HepG2 (cell line): Measurements from ENCODE around the gene APC2. TPM values are rescaled to one million over a fixed set of nuclear protein-coding genes. Genes with fewer than 3 reads are reported as not detected.

Experiments used
- ATF3 ChIP-seq: sonication (generic); formaldehyde crosslinking; IDR thresholded peaks from 2 replicates; pipeline ENCODE4 v1.4.0; 2020; ENCODE audit warnings: missing genetic modification reagents
- CAMTA2 ChIP-seq: sonication (generic); formaldehyde crosslinking; IDR thresholded peaks from 2 replicates; pipeline ENCODE4 v1.4.0; 2020; ENCODE audit warnings: mild to moderate bottlenecking, missing genetic modification reagents, borderline replicate concordance
- CENPT ChIP-seq: sonication (generic); formaldehyde crosslinking; IDR thresholded peaks from 2 replicates; pipeline ENCODE4 v1.8.0; 2022; ENCODE audit warnings: low read depth, mild to moderate bottlenecking, moderate library complexity, missing genetic modification reagents
- DRAP1 ChIP-seq: IDR thresholded peaks from 2 replicates; pipeline ENCODE4 v1.6.1; 2016; ENCODE audit warnings: missing genetic modification reagents, missing compliant biosample characterization
- GATAD2A ChIP-seq: IDR thresholded peaks from 2 replicates; pipeline ENCODE4 v1.6.1; 2016
- HES4 ChIP-seq: sonication (generic); formaldehyde crosslinking; IDR thresholded peaks from 2 replicates; pipeline ENCODE4 v1.9.0; 2021; ENCODE audit warnings: mild to moderate bottlenecking, missing genetic modification reagents, borderline replicate concordance
- HNRNPUL1 ChIP-seq: fragments of 200-400 bp; formaldehyde crosslinking; IDR thresholded peaks from 2 replicates; pipeline ENCODE4 v1.6.1; 2017; ENCODE audit warnings: low read depth, mild to moderate bottlenecking, low read length, moderate library complexity
- KDM5A ChIP-seq: fragments of 200-600 bp; sonication (generic); IDR thresholded peaks from 2 replicates; pipeline ENCODE4 v1.7.0; 2018; ENCODE audit warnings: antibody characterized with exemption, mild to moderate bottlenecking, low read length, borderline replicate concordance
- MTA3 ChIP-seq: sonication (generic); formaldehyde crosslinking; IDR thresholded peaks from 2 replicates; pipeline ENCODE4 v1.4.0; 2020; ENCODE audit warnings: missing genetic modification reagents
- MTERF4 ChIP-seq: sonication (generic); formaldehyde crosslinking; IDR thresholded peaks from 2 replicates; pipeline ENCODE4 v1.8.0; 2023; ENCODE audit warnings: mild to moderate bottlenecking, missing genetic modification reagents
- NFATC3 ChIP-seq: sonication (generic); formaldehyde crosslinking; IDR thresholded peaks from 2 replicates; pipeline ENCODE4 v1.5.1; 2020; ENCODE audit warnings: mild to moderate bottlenecking, missing genetic modification reagents
- NFYB ChIP-seq: sonication (generic); formaldehyde crosslinking; IDR thresholded peaks from 2 replicates; pipeline ENCODE4 v1.4.0; 2020; ENCODE audit warnings: missing genetic modification reagents
- PCBP1 ChIP-seq: fragments of 200-400 bp; formaldehyde crosslinking; IDR thresholded peaks from 2 replicates; pipeline ENCODE4 v1.6.1; 2017; ENCODE audit warnings: mild to moderate bottlenecking, low read depth, low read length, borderline replicate concordance
- RARG ChIP-seq: sonication (generic); formaldehyde crosslinking; IDR thresholded peaks from 2 replicates; pipeline ENCODE4 v1.4.0; 2020; ENCODE audit warnings: low read depth, mild to moderate bottlenecking, missing genetic modification reagents
- RCOR2 ChIP-seq: IDR thresholded peaks from 2 replicates; pipeline ENCODE4 v1.6.1; 2016; ENCODE audit warnings: missing biosample characterization, missing genetic modification reagents
- SP2 ChIP-seq: sonication (generic); formaldehyde crosslinking; IDR thresholded peaks from 2 replicates; pipeline ENCODE4 v1.5.1; 2020; ENCODE audit warnings: mild to moderate bottlenecking, missing genetic modification reagents
- SRSF1 ChIP-seq: fragments of 200-400 bp; formaldehyde crosslinking; optimal IDR thresholded peaks from 2 replicates; pipeline ENCODE3; 2017; ENCODE audit warnings: mild to moderate bottlenecking, low read depth, low read length, moderate library complexity
- XBP1 ChIP-seq: sonication (generic); formaldehyde crosslinking; IDR thresholded peaks from 2 replicates; pipeline ENCODE4 v1.5.0; 2020; ENCODE audit warnings: missing genetic modification reagents
- ZBTB7A ChIP-seq: sonication (generic); formaldehyde crosslinking; IDR thresholded peaks from 2 replicates; pipeline ENCODE4 v1.8.0; 2022; ENCODE audit warnings: mild to moderate bottlenecking, missing genetic modification reagents
- ZFX ChIP-seq: sonication (generic); formaldehyde crosslinking; IDR thresholded peaks from 2 replicates; pipeline ENCODE4 v1.4.0; 2020; ENCODE audit warnings: mild to moderate bottlenecking, low read depth, missing genetic modification reagents, moderate library complexity
- ZNF160 ChIP-seq: sonication (generic); formaldehyde crosslinking; IDR thresholded peaks from 2 replicates; pipeline ENCODE4 v1.8.0; 2022; ENCODE audit warnings: mild to moderate bottlenecking, inconsistent platforms, missing genetic modification reagents
- ZNF235 ChIP-seq: sonication (generic); formaldehyde crosslinking; IDR thresholded peaks from 2 replicates; pipeline ENCODE4 v1.8.1; 2023; ENCODE audit warnings: mild to moderate bottlenecking, missing genetic modification reagents, borderline replicate concordance
- ZNF354B ChIP-seq: sonication (generic); formaldehyde crosslinking; IDR thresholded peaks from 2 replicates; pipeline ENCODE4 v1.8.0; 2022; ENCODE audit warnings: mild to moderate bottlenecking, missing genetic modification reagents
- ZNF547 ChIP-seq: sonication (generic); formaldehyde crosslinking; IDR thresholded peaks from 2 replicates; pipeline ENCODE4 v1.5.1; 2020; ENCODE audit warnings: mild to moderate bottlenecking, missing genetic modification reagents
- ZNF781 ChIP-seq: sonication (generic); formaldehyde crosslinking; IDR thresholded peaks from 2 replicates; pipeline ENCODE4 v1.5.1; 2020; ENCODE audit warnings: borderline replicate concordance, mild to moderate bottlenecking, missing genetic modification reagents; ENCODE audit errors: not compliant biosample characterization
- polyA plus RNA-seq, 8 experiments: library from polyadenylated mRNA; depleted of rRNA in 3 of 8; stranded (reverse) in 7 of 8; unstranded in 1 of 8; fragments of >200 nt; fragmentation: Illumina TruSeq in 4 of 8; extraction: Trizol in 4 of 8; gene quantifications; 2 replicates each; pipeline versions ENCODE4 v1.2.1 to v1.2.3, GENCODE V29; 2011 to 2016; ENCODE audit warnings: low read depth in 4 of 8, missing spikeins in 1 of 8, mixed read lengths in 1 of 8; ENCODE audit not compliant: insufficient read depth in 1 of 8
- total RNA-seq, 5 experiments: library from RNA; depleted of rRNA; stranded (reverse); fragments of >200 nt; fragmentation: Illumina TruSeq; extraction: Trizol; gene quantifications; 2 replicates each; pipeline ENCODE4 v1.2.3, GENCODE V29; 2016; ENCODE audit warnings: low read depth in 1 of 5
- TF ChIP-seq, protein P1 (sequence below): fragments of 450-650 bp; IDR thresholded peaks from 2 replicates; pipeline ENCODE4 v1.6.1; 2016
- TF ChIP-seq, protein P2 (sequence below): sonication (generic); formaldehyde crosslinking; IDR thresholded peaks from 2 replicates; pipeline ENCODE4 v1.4.0; 2020; ENCODE audit warnings: mild to moderate bottlenecking, missing genetic modification reagents
- TF ChIP-seq, protein P3 (sequence below): sonication (generic); formaldehyde crosslinking; IDR thresholded peaks from 2 replicates; pipeline ENCODE4 v1.4.0; 2020; ENCODE audit warnings: missing genetic modification reagents

APC2 gene
- total and polyA plus RNA-seq, 2 of the 13 experiments (the other 11 are each of a cell fraction or from before 2014, with no cell fraction given): 0.08 to 0.22 TPM

DNA sequence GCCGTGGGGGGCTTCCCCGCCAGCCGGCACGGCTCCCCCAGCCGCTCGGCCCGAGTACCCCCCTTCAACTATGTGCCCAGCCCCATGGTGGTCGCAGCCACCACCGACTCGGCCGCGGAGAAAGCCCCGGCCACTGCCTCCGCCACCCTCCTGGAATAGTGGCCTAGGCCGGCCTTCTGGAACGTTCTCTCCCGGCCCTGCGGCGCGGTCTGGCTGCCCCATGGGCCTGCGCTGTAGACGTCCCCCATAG is 20.1 kb downstream of the APC2 start (continued):
- TF ChIP-seq, protein P1, sequence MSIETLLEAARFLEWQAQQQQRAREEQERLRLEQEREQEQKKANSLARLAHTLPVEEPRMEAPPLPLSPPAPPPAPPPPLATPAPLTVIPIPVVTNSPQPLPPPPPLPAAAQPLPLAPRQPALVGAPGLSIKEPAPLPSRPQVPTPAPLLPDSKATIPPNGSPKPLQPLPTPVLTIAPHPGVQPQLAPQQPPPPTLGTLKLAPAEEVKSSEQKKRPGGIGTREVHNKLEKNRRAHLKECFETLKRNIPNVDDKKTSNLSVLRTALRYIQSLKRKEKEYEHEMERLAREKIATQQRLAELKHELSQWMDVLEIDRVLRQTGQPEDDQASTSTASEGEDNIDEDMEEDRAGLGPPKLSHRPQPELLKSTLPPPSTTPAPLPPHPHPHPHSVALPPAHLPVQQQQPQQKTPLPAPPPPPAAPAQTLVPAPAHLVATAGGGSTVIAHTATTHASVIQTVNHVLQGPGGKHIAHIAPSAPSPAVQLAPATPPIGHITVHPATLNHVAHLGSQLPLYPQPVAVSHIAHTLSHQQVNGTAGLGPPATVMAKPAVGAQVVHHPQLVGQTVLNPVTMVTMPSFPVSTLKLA: no peak
- TF ChIP-seq ZNF354B (CRISPR knock-in tag) (no peak), MTERF4 (peak; percentile 43; the same call in 1 of the 2 replicates), PCBP1 (peak; percentile 51; the same call in 1 of the 2 replicates), DRAP1 (CRISPR knock-in tag) (no peak), NFATC3 (CRISPR knock-in tag) (no peak), RARG (no peak), HES4 (CRISPR knock-in tag) (no peak), KDM5A (no peak), ZNF547 (no peak), MTA3 (CRISPR knock-in tag) (no peak), ZNF781 (CRISPR knock-in tag) (no peak), ZBTB7A (CRISPR knock-in tag) (no peak), ZFX (no peak), ZNF235 (CRISPR knock-in tag) (no peak), ZNF160 (CRISPR knock-in tag) (no peak), ATF3 (CRISPR knock-in tag) (no peak), NFYB (CRISPR knock-in tag) (no peak), SRSF1 (no peak), RCOR2 (CRISPR knock-in tag) (no peak), CENPT (CRISPR knock-in tag) (no peak), HNRNPUL1 (no peak), XBP1 (CRISPR knock-in tag) (no peak), SP2 (no peak), GATAD2A (CRISPR knock-in tag) (no peak), CAMTA2 (no peak)
- TF ChIP-seq, protein P2, sequence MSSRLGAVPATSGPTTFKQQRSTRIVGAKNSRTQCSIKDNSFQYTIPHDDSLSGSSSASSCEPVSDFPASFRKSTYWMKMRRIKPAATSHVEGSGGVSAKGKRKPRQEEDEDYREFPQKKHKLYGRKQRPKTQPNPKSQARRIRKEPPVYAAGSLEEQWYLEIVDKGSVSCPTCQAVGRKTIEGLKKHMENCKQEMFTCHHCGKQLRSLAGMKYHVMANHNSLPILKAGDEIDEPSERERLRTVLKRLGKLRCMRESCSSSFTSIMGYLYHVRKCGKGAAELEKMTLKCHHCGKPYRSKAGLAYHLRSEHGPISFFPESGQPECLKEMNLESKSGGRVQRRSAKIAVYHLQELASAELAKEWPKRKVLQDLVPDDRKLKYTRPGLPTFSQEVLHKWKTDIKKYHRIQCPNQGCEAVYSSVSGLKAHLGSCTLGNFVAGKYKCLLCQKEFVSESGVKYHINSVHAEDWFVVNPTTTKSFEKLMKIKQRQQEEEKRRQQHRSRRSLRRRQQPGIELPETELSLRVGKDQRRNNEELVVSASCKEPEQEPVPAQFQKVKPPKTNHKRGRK (CRISPR knock-in tag): no peak
- TF ChIP-seq, protein P3, sequence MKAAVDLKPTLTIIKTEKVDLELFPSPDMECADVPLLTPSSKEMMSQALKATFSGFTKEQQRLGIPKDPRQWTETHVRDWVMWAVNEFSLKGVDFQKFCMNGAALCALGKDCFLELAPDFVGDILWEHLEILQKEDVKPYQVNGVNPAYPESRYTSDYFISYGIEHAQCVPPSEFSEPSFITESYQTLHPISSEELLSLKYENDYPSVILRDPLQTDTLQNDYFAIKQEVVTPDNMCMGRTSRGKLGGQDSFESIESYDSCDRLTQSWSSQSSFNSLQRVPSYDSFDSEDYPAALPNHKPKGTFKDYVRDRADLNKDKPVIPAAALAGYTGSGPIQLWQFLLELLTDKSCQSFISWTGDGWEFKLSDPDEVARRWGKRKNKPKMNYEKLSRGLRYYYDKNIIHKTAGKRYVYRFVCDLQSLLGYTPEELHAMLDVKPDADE: no peak
